Right lobe of liver (tissue), 4 donors: ENCODE data around the gene CASP1.

Source experiments
- POLR2A ChIP-seq: fragments of 450-650 bp; IDR thresholded peaks from one replicate; pipeline ENCODE4 v1.6.1; 2017; ENCODE audit warnings: antibody characterized with exemption, mild to moderate bottlenecking
- TF ChIP-seq, protein P1 (sequence below), 4 donors: fragments of 200-600 bp in 3 of 4; fragments of 450-650 bp in 1 of 4; IDR thresholded peaks; one replicate each; pipeline versions ENCODE4 v1.5.1 to v1.8.0; 2016 to 2022; ENCODE audit warnings: antibody characterized with exemption in 4 of 4, mild to moderate bottlenecking in 2 of 4
- donor health status: DM: no; HTN: no; CAD: no.
- donor health status: DM: no; HTN: no; CAD: no.
- donor health status: DM: no; HTN: yes; CAD: no.

DNA sequence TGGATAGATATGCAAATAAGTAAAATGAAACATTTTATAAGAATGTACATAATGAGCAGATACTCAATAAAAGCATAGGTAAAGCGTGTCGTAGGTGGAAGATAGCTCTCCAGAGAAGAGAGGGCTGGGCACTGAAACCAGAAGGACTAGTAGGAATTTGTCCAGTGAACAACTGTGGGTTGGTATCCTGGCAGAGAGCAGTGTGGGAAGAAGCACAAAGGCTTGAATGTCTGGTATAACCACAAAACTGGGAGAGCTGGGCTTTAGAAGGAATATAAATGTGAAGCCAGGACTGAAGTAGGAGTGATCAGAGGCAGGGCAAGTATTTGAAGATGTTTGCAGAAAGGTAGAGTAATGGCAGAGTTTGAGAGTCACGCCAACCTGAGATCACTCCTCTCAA is 43.3 kb upstream of the CASP1 start:
- no peak for TF ChIP-seq POLR2A
- TF ChIP-seq, protein P1, sequence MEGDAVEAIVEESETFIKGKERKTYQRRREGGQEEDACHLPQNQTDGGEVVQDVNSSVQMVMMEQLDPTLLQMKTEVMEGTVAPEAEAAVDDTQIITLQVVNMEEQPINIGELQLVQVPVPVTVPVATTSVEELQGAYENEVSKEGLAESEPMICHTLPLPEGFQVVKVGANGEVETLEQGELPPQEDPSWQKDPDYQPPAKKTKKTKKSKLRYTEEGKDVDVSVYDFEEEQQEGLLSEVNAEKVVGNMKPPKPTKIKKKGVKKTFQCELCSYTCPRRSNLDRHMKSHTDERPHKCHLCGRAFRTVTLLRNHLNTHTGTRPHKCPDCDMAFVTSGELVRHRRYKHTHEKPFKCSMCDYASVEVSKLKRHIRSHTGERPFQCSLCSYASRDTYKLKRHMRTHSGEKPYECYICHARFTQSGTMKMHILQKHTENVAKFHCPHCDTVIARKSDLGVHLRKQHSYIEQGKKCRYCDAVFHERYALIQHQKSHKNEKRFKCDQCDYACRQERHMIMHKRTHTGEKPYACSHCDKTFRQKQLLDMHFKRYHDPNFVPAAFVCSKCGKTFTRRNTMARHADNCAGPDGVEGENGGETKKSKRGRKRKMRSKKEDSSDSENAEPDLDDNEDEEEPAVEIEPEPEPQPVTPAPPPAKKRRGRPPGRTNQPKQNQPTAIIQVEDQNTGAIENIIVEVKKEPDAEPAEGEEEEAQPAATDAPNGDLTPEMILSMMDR (IDR thresholded peaks at IDR 0.05) = no peak
